ENCODE data around the gene HSPA1B. TPM values are rescaled to one million over a fixed set of nuclear protein-coding genes. Genes with fewer than 3 reads are reported as not detected.
A peak's percentile ranks its signal among the peaks of the same experiment; 100 is the strongest.
"Not testable (repeated sequence)": the region's sequence is repeated elsewhere in the genome, so short reads cannot be mapped to it uniquely, and the experiment has no call there.

HSPA1B gene
- total and polyA plus RNA-seq, 5 donors, result 110 to 299 (median 168) TPM

- Histone ChIP-seq H3K4me3 (ENCODE audit: low read length) (no peak overlapping the region), H3K9me3 (ENCODE audit: control insufficient read depth, low read length) (no peaks in the 10 kb centered on the region), H3K27me3 (ENCODE audit: control insufficient read depth, insufficient read depth) (no peaks in the 10 kb centered on the region), H3K4me1 (ENCODE audit: control insufficient read depth, insufficient read depth, low read length) (no peaks in the 10 kb centered on the region), H3K27ac (ENCODE audit: low read length) (no peak overlapping the region)
- WGBS, result 97% methylated on average over 11 of the region's 11 CpGs
- ATAC-seq (no peak), DNase-seq (peak in 2 of 3 donors; percentile 21 to 32)
- intact Hi-C loops (cut with DNase I), result no loop called here
Observed at GRCh38 chr6:31785475-31785874, 42.1 kb upstream of the HSPA1B start.

GRCh38 chr6:31791324-31792089 is 36.0 kb upstream of the HSPA1B start:
- intact Hi-C loops (cut with DNase I), result loop anchor here in 1 of 4 donors (5.0 kb wide), 1 partner anchor 49 kb away; the partner anchor contains the start of gene MSH5
- DNase-seq, result peak; percentile 47 to 61 (median 60)
- WGBS, result 62% methylated on average over 12 of the region's 12 CpGs
- Histone ChIP-seq H3K27me3 (ENCODE audit: control insufficient read depth, insufficient read depth) (no peaks in the 10 kb centered on the region), H3K4me1 (ENCODE audit: control insufficient read depth, insufficient read depth, low read length) (no peaks in the 10 kb centered on the region), H3K4me3 (ENCODE audit: low read length) (no peak overlapping the region), H3K9me3 (ENCODE audit: control insufficient read depth, low read length) (no peaks in the 10 kb centered on the region), H3K27ac (ENCODE audit: low read length) (no peak overlapping the region)
- no peak for ATAC-seq

- ATAC-seq (no peak), DNase-seq (peak in 1 of 3 donors; percentile 3)
- WGBS, result 77% methylated on average over 3 of the region's 3 CpGs
- no peaks in the 10 kb centered on the region for H3K27me3 ChIP-seq (ENCODE audit: control insufficient read depth, insufficient read depth)
- intact Hi-C loops (cut with DNase I), result loop anchor here in 1 of 4 donors (5.0 kb wide), 1 partner anchor 50 kb away; the partner anchor contains the start of gene MSH5
- no peaks in the 10 kb centered on the region for H3K9me3 ChIP-seq (ENCODE audit: control insufficient read depth, low read length)
- no peak overlapping the region for H3K4me3 ChIP-seq (ENCODE audit: low read length)
- H3K4me1 ChIP-seq (ENCODE audit: control insufficient read depth, insufficient read depth, low read length), result no peaks in the 10 kb centered on the region
- H3K27ac ChIP-seq (ENCODE audit: low read length), result no peak overlapping the region
Observed at GRCh38 chr6:31792090-31792374, 35.5 kb upstream of the HSPA1B start.

GRCh38 chr6:31792761-31793171 is 34.8 kb upstream of the HSPA1B start:
- intact Hi-C loops (cut with DNase I), result loop anchor here in 1 of 4 donors (5.0 kb wide), 1 partner anchor 50 kb away; the partner anchor contains the start of gene MSH5
- Histone ChIP-seq H3K9me3 (ENCODE audit: control insufficient read depth, low read length) (no peaks in the 10 kb centered on the region), H3K4me3 (ENCODE audit: low read length) (no peak overlapping the region), H3K27ac (ENCODE audit: low read length) (no peak overlapping the region), H3K4me1 (ENCODE audit: control insufficient read depth, insufficient read depth, low read length) (no peaks in the 10 kb centered on the region), H3K27me3 (ENCODE audit: control insufficient read depth, insufficient read depth) (no peaks in the 10 kb centered on the region)
- DNase-seq (peak in 2 of 3 donors; percentile 27 to 46), ATAC-seq (no peak)
- 90% methylated on average over 12 of the region's 12 CpGs for WGBS

- WGBS, result 89% methylated on average over 6 of the region's 6 CpGs
Observed at GRCh38 chr6:31793927-31794245, 33.7 kb upstream of the HSPA1B start.

GRCh38 chr6:31794294-31794865 is 33.2 kb upstream of the HSPA1B start:
- ATAC-seq (no peak), DNase-seq (no peak)
- Histone ChIP-seq H3K9me3 (ENCODE audit: control insufficient read depth, low read length) (no peaks in the 10 kb centered on the region), H3K4me1 (ENCODE audit: control insufficient read depth, insufficient read depth, low read length) (no peaks in the 10 kb centered on the region), H3K27me3 (ENCODE audit: control insufficient read depth, insufficient read depth) (no peaks in the 10 kb centered on the region), H3K4me3 (ENCODE audit: low read length) (peak overlapping the region; percentile 69), H3K27ac (ENCODE audit: low read length) (no peak overlapping the region)
- intact Hi-C loops (cut with DNase I), result loop anchor here in 1 of 4 donors (5.0 kb wide), 1 partner anchor 52 kb away; the partner anchor contains the start of gene MSH5
- 18% methylated on average over 7 of the region's 7 CpGs for WGBS

More at GRCh38 chr6:31793927-31794245, 33.7 kb upstream of the HSPA1B start:
- peak in 1 of 3 donors; percentile 7 for DNase-seq
- not testable (repeated sequence) for H3K27ac ChIP-seq (ENCODE audit: low read length); ATAC-seq; H3K9me3 ChIP-seq (ENCODE audit: control insufficient read depth, low read length); H3K27me3 ChIP-seq (ENCODE audit: control insufficient read depth, insufficient read depth); H3K4me1 ChIP-seq (ENCODE audit: control insufficient read depth, insufficient read depth, low read length); H3K4me3 ChIP-seq (ENCODE audit: low read length)
- intact Hi-C loops (cut with DNase I), result loop anchor here in 1 of 4 donors (5.0 kb wide), 1 partner anchor 52 kb away; the partner anchor contains the start of gene MSH5

- intact Hi-C loops (cut with DNase I), result loop anchor here in 1 of 4 donors (5.0 kb wide), 1 partner anchor 53 kb away; the partner anchor contains the start of gene MSH5
- Histone ChIP-seq H3K4me1 (ENCODE audit: control insufficient read depth, insufficient read depth, low read length) (no peaks in the 10 kb centered on the region), H3K27me3 (ENCODE audit: control insufficient read depth, insufficient read depth) (no peaks in the 10 kb centered on the region), H3K9me3 (ENCODE audit: control insufficient read depth, low read length) (no peaks in the 10 kb centered on the region), H3K27ac (ENCODE audit: low read length) (peak overlapping the region; percentile 91), H3K4me3 (ENCODE audit: low read length) (peak overlapping the region; percentile 69)
- WGBS, result under 1% methylated on average over 44 of the region's 44 CpGs
- ATAC-seq (peak; percentile 14 to 19), DNase-seq (peak in 1 of 3 donors; percentile 61)
Observed at GRCh38 chr6:31794866-31795615, 32.5 kb upstream of the HSPA1B start.

- Histone ChIP-seq H3K27me3 (ENCODE audit: control insufficient read depth, insufficient read depth) (no peaks in the 10 kb centered on the region), H3K4me1 (ENCODE audit: control insufficient read depth, insufficient read depth, low read length) (no peaks in the 10 kb centered on the region), H3K27ac (ENCODE audit: low read length) (peak within 1 kb of the TSS; percentile 91), H3K4me3 (ENCODE audit: low read length) (peak within 1 kb of the TSS; percentile 69), H3K9me3 (ENCODE audit: control insufficient read depth, low read length) (no peaks in the 10 kb centered on the region)
- intact Hi-C loops (cut with DNase I), result no loop called here
- DNase-seq (peak; percentile 95 to 98 (median 97)), ATAC-seq (peak; percentile 93 to 95)
- WGBS, result under 1% methylated on average over 75 of the region's 75 CpGs
Observed at GRCh38 chr6:31795616-31796298, 31.8 kb upstream of the HSPA1B start, which contains the start of gene VARS1. Gene VARS1, minus strand, starts transcription at chr6:31795752. Its CDS starts 535 bp downstream, at chr6:31795217.

GRCh38 chr6:31796993-31797385 is 30.5 kb upstream of the HSPA1B start:
- DNase-seq (no peak), ATAC-seq (no peak)
- WGBS, result 75% methylated on average over 2 of the region's 2 CpGs
- intact Hi-C loops (cut with DNase I), result no loop called here
- Histone ChIP-seq H3K27ac (ENCODE audit: low read length) (no peak overlapping the region), H3K4me1 (ENCODE audit: control insufficient read depth, insufficient read depth, low read length) (no peaks in the 10 kb centered on the region), H3K9me3 (ENCODE audit: control insufficient read depth, low read length) (no peaks in the 10 kb centered on the region), H3K4me3 (ENCODE audit: low read length) (no peak overlapping the region), H3K27me3 (ENCODE audit: control insufficient read depth, insufficient read depth) (no peaks in the 10 kb centered on the region)

- DNase-seq, result peak in 2 of 3 donors; percentile 7 to 41
- no peaks in the 10 kb centered on the region for H3K9me3 ChIP-seq (ENCODE audit: control insufficient read depth, low read length)
- no peaks in the 10 kb centered on the region for H3K27me3 ChIP-seq (ENCODE audit: control insufficient read depth, insufficient read depth)
- ATAC-seq, result no peak
- no peak overlapping the region for H3K4me3 ChIP-seq (ENCODE audit: low read length)
- WGBS, result 43% methylated on average over 5 of the region's 5 CpGs
- no peak overlapping the region for H3K27ac ChIP-seq (ENCODE audit: low read length)
- intact Hi-C loops (cut with DNase I), result no loop called here
- H3K4me1 ChIP-seq (ENCODE audit: control insufficient read depth, insufficient read depth, low read length), result no peaks in the 10 kb centered on the region
Observed at GRCh38 chr6:31797588-31797987, 29.9 kb upstream of the HSPA1B start.
